Upper lobe of left lung (tissue), 4 donors: Measurements from ENCODE around the gene PTPRM.

Source experiments
- EP300 ChIP-seq, 4 donors: sonication (generic); formaldehyde crosslinking; IDR thresholded peaks; one replicate each; pipeline ENCODE4 v1.5.1; 2017; ENCODE audit warnings: antibody characterized with exemption in 4 of 4, control low read depth in 2 of 4
- TF ChIP-seq, protein P1 (sequence below), 6 experiments: fragments of 450-650 bp in 4 of 6; fragments of 200-600 bp in 2 of 6; sonication (generic) in 2 of 6; IDR thresholded peaks; one replicate each; pipeline ENCODE4 v1.5.1; 2016 to 2019; ENCODE audit warnings: antibody characterized with exemption in 6 of 6

DNA sequence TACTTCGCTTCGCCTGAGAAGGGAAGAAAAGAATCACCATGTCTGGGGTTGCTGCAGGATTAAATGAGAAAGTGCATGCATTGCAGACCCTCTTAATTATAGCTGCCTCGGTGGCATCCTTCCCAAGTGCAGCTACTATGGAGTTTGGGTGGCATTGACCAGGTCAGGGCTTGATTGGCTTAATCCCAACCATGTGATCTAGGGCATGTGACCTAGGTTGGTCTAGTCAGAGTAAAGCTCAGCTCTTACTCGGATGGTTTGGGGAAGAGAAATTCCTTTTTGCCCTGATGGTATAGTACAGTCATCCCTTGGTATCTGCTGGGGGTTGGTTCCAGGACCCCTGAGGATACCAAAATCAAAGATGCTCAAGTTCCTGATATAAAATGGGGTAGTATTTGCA lies 863.9 kb downstream of the PTPRM start:
- TF ChIP-seq, protein P1, sequence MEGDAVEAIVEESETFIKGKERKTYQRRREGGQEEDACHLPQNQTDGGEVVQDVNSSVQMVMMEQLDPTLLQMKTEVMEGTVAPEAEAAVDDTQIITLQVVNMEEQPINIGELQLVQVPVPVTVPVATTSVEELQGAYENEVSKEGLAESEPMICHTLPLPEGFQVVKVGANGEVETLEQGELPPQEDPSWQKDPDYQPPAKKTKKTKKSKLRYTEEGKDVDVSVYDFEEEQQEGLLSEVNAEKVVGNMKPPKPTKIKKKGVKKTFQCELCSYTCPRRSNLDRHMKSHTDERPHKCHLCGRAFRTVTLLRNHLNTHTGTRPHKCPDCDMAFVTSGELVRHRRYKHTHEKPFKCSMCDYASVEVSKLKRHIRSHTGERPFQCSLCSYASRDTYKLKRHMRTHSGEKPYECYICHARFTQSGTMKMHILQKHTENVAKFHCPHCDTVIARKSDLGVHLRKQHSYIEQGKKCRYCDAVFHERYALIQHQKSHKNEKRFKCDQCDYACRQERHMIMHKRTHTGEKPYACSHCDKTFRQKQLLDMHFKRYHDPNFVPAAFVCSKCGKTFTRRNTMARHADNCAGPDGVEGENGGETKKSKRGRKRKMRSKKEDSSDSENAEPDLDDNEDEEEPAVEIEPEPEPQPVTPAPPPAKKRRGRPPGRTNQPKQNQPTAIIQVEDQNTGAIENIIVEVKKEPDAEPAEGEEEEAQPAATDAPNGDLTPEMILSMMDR (IDR thresholded peaks at IDR 0.05), result no peak
- TF ChIP-seq EP300 (IDR thresholded peaks at IDR 0.05), result no peak
